Mesenchymal stem cell (in vitro differentiated cells and primary cell): Measurements from ENCODE around the gene TAGLN3.
A peak's percentile ranks its signal among the peaks of the same experiment; 100 is the strongest.

Source experiments
- DNase-seq: peaks from one replicate; pipeline ENCODE4 v3.0.0-alpha.2; 2013
- H2AFZ ChIP-seq: one replicate; pipeline ENCODE4 v1.6.1; 2013; ENCODE audit warnings: low read depth, mild to moderate bottlenecking, control low read depth, inconsistent platforms, low read length, moderate library complexity
- H2AK5ac ChIP-seq: 2 replicates; pipeline ENCODE4 v1.6.1; 2013; ENCODE audit warnings: low read length, moderate library complexity, mild to moderate bottlenecking, inconsistent platforms; ENCODE audit not compliant: severe bottlenecking
- H2BK120ac ChIP-seq: one replicate; pipeline ENCODE4 v1.6.1; 2013; ENCODE audit warnings: low read depth, mild to moderate bottlenecking, inconsistent platforms, low read length, moderate library complexity
- H2BK12ac ChIP-seq, 2 experiments: one replicate each; pipeline ENCODE4 v1.6.1; 2013; ENCODE audit warnings: inconsistent platforms in 2 of 2, low read length in 2 of 2, mild to moderate bottlenecking in 2 of 2, moderate library complexity in 2 of 2, control low read depth in 1 of 2
- H2BK15ac ChIP-seq: one replicate; pipeline ENCODE4 v1.6.1; 2013; ENCODE audit warnings: mild to moderate bottlenecking, low read depth, inconsistent platforms; ENCODE audit not compliant: poor library complexity, severe bottlenecking
- H2BK5ac ChIP-seq: 2 replicates; pipeline ENCODE4 v1.6.1; 2013; ENCODE audit warnings: low read depth, mild to moderate bottlenecking, low read length, control low read depth, inconsistent platforms; ENCODE audit not compliant: poor library complexity, severe bottlenecking
- H3K14ac ChIP-seq, 2 experiments: one replicate each; pipeline ENCODE4 v1.6.1; 2013; ENCODE audit warnings: inconsistent platforms in 2 of 2, low read length in 2 of 2, control low read depth in 1 of 2, mild to moderate bottlenecking in 1 of 2, moderate library complexity in 1 of 2
- H3K18ac ChIP-seq, 2 experiments: one replicate each; pipeline ENCODE4 v1.6.1; 2013; ENCODE audit warnings: inconsistent platforms in 2 of 2, low read length in 2 of 2, control low read depth in 1 of 2, low read depth in 1 of 2, mild to moderate bottlenecking in 1 of 2
- H3K23ac ChIP-seq, 2 experiments: one replicate each; pipeline ENCODE4 v1.6.1; 2013; ENCODE audit warnings: inconsistent platforms in 2 of 2, low read length in 2 of 2, mild to moderate bottlenecking in 2 of 2, moderate library complexity in 2 of 2, control low read depth in 1 of 2
- H3K27ac ChIP-seq: 2 replicates; pipeline ENCODE4 v1.5.1; 2013; ENCODE audit warnings: mild to moderate bottlenecking, moderate library complexity, low read length, control low read depth, inconsistent platforms; ENCODE audit not compliant: poor library complexity, severe bottlenecking
- H3K27me3 ChIP-seq, 2 experiments: 2 replicates each; pipeline versions ENCODE4 v1.6.1 to v1.7.0; 2013; ENCODE audit warnings: low read length in 2 of 2, mild to moderate bottlenecking in 2 of 2, moderate library complexity in 2 of 2, control low read depth in 1 of 2, inconsistent platforms in 1 of 2; ENCODE audit not compliant: control insufficient read depth in 1 of 2, insufficient read depth in 1 of 2
- H3K36me3 ChIP-seq, 2 experiments: 2 replicates each; pipeline versions ENCODE4 v1.6.1 to v1.7.0; 2013; ENCODE audit warnings: low read length in 2 of 2, control low read depth in 1 of 2, inconsistent platforms in 1 of 2, low read depth in 1 of 2, mild to moderate bottlenecking in 1 of 2; ENCODE audit not compliant: insufficient read depth in 2 of 2, control insufficient read depth in 1 of 2
- H3K4ac ChIP-seq, 2 experiments: one replicate each; pipeline ENCODE4 v1.6.1; 2013; ENCODE audit warnings: inconsistent platforms in 2 of 2, low read length in 2 of 2, mild to moderate bottlenecking in 2 of 2, moderate library complexity in 2 of 2, control low read depth in 1 of 2, low read depth in 1 of 2
- H3K4me1 ChIP-seq: 2 replicates; pipeline ENCODE4 v1.6.1; 2013; ENCODE audit warnings: low read depth, low read length, control low read depth; ENCODE audit not compliant: control insufficient read depth, insufficient read depth
- H3K4me2 ChIP-seq: 2 replicates; pipeline ENCODE4 v1.6.1; 2013; ENCODE audit warnings: low read length, mild to moderate bottlenecking, inconsistent platforms; ENCODE audit not compliant: poor library complexity, severe bottlenecking
- H3K4me3 ChIP-seq, 2 experiments: 2 replicates each; pipeline versions ENCODE4 v1.5.1 to v1.7.0; 2013; ENCODE audit warnings: low read length in 2 of 2, mild to moderate bottlenecking in 2 of 2, control low read depth in 1 of 2, low read depth in 1 of 2; ENCODE audit not compliant: insufficient read depth in 1 of 2
- H3K79me1 ChIP-seq: replicated peaks from 2 replicates; pipeline ENCODE4 v1.6.1; 2013; ENCODE audit warnings: mild to moderate bottlenecking, control low read depth, low read length, inconsistent platforms; ENCODE audit not compliant: poor library complexity, severe bottlenecking
- H3K9ac ChIP-seq: 2 replicates; pipeline ENCODE4 v1.7.0; 2013; ENCODE audit warnings: mild to moderate bottlenecking, low read length, moderate library complexity
- H3K9me3 ChIP-seq: 2 replicates; pipeline ENCODE4 v1.7.0; 2013; ENCODE audit warnings: mild to moderate bottlenecking, low read length; ENCODE audit not compliant: control insufficient read depth
- H4K8ac ChIP-seq: one replicate; pipeline ENCODE4 v1.6.1; 2013; ENCODE audit warnings: inconsistent platforms, mild to moderate bottlenecking, low read length, moderate library complexity
- H4K91ac ChIP-seq: one replicate; pipeline ENCODE4 v1.6.1; 2013; ENCODE audit warnings: mild to moderate bottlenecking, low read length, inconsistent platforms
- WGBS: methylation state at CpG from one replicate; pipeline ENCODE4 v1.1.7; 2013; ENCODE audit warnings: mixed read lengths; 5-methylcytosine and 5-hydroxymethylcytosine counted together

TAGLN3 gene

GRCh38 chr3:112038863-112039262 lies 40.1 kb downstream of the TAGLN3 start:
- Histone ChIP-seq H3K4me1 (peaks cover 1% of the 10 kb centered on the region), H3K14ac (no peak overlapping the region), H3K27me3 (no peaks in the 10 kb centered on the region), H3K4ac (no peak overlapping the region), H3K23ac (no peak overlapping the region), H3K18ac (no peak overlapping the region), H2AK5ac (no peak overlapping the region), H4K91ac (no peak overlapping the region), H3K9me3 (no peaks in the 10 kb centered on the region), H3K4me2 (no peak overlapping the region), H4K8ac (no peak overlapping the region), H2BK12ac (no peak overlapping the region), H2BK120ac (no peak overlapping the region), H2BK15ac (no peak overlapping the region), H3K27ac (peak overlapping the region; percentile 16), H3K4me3 (no peak overlapping the region), H3K79me1 (no peaks in the 10 kb centered on the region), H3K36me3 (no peaks in the 10 kb centered on the region), H2BK5ac (peak overlapping the region; percentile 58), H3K9ac (no peak overlapping the region), H2AFZ (no peak overlapping the region)
- DNase-seq, result no peak
- 78% methylated on average over 2 of the region's 3 CpGs for WGBS

- no peaks in the 10 kb centered on the region for H3K9me3 ChIP-seq
- no peak overlapping the region for H3K4me2 ChIP-seq
- no peak overlapping the region for H2AFZ ChIP-seq
- no peak overlapping the region for H3K4ac ChIP-seq
- H4K8ac ChIP-seq, result no peak overlapping the region
- H3K4me3 ChIP-seq, result no peak overlapping the region
- no peak overlapping the region for H2BK12ac ChIP-seq
- no peaks in the 10 kb centered on the region for H3K36me3 ChIP-seq
- no peak overlapping the region for H3K14ac ChIP-seq
- no peak overlapping the region for H3K18ac ChIP-seq
- H3K9ac ChIP-seq, result no peak overlapping the region
- H3K27me3 ChIP-seq, result no peaks in the 10 kb centered on the region
- no peak overlapping the region for H3K27ac ChIP-seq
- no peak overlapping the region for H2AK5ac ChIP-seq
- H3K79me1 ChIP-seq, result no peaks in the 10 kb centered on the region
- H3K4me1 ChIP-seq, result peaks cover 1% of the 10 kb centered on the region
- H2BK5ac ChIP-seq, result no peak overlapping the region
- no peak overlapping the region for H4K91ac ChIP-seq
- H2BK120ac ChIP-seq, result no peak overlapping the region
- no peak overlapping the region for H2BK15ac ChIP-seq
- no peak for DNase-seq
- no peak overlapping the region for H3K23ac ChIP-seq
Measured at GRCh38 chr3:112041321-112041720, 42.6 kb downstream of the TAGLN3 start.

- Histone ChIP-seq H3K4me1 (peaks cover 3% of the 10 kb centered on the region), H3K27me3 (no peaks in the 10 kb centered on the region), H2BK5ac (no peak overlapping the region), H3K36me3 (no peaks in the 10 kb centered on the region), H2BK15ac (no peak overlapping the region), H4K8ac (no peak overlapping the region), H3K4me3 (no peak overlapping the region), H3K9ac (no peak overlapping the region), H3K18ac (peak overlapping the region in 1 of 2 experiments; percentile 57), H3K4me2 (no peak overlapping the region), H3K27ac (no peak overlapping the region), H2BK12ac (no peak overlapping the region), H2AFZ (no peak overlapping the region), H3K79me1 (no peaks in the 10 kb centered on the region), H3K14ac (no peak overlapping the region), H2AK5ac (peak overlapping the region; percentile 93), H3K4ac (peak overlapping the region in 1 of 2 experiments; percentile 58), H4K91ac (no peak overlapping the region), H3K9me3 (no peaks in the 10 kb centered on the region), H2BK120ac (no peak overlapping the region), H3K23ac (no peak overlapping the region)
- no peak for DNase-seq
- WGBS, result 94% methylated on average over 4 of the region's 6 CpGs
Measured at GRCh38 chr3:112042842-112043280, 44.1 kb downstream of the TAGLN3 start.

GRCh38 chr3:112043621-112044201 lies 45.0 kb downstream of the TAGLN3 start:
- no peak overlapping the region for H3K14ac ChIP-seq
- 6% methylated on average over 7 of the region's 7 CpGs for WGBS

More at GRCh38 chr3:112043621-112044201, 45.0 kb downstream of the TAGLN3 start:
- no peak overlapping the region for H2BK15ac ChIP-seq
- peak overlapping the region; percentile 21 for H3K4me2 ChIP-seq
- peak overlapping the region; percentile 78 for H3K9ac ChIP-seq
- peak overlapping the region in 1 of 2 experiments; percentile 60 for H3K4me3 ChIP-seq
- H2AK5ac ChIP-seq, result no peak overlapping the region
- H3K4me1 ChIP-seq, result peaks cover 3% of the 10 kb centered on the region
- H3K23ac ChIP-seq, result no peak overlapping the region
- H2BK12ac ChIP-seq, result no peak overlapping the region
- no peaks in the 10 kb centered on the region for H3K36me3 ChIP-seq
- no peak overlapping the region for H3K18ac ChIP-seq
- DNase-seq, result peak; percentile 75
- H3K27ac ChIP-seq, result no peak overlapping the region
- H2BK5ac ChIP-seq, result no peak overlapping the region
- no peak overlapping the region for H4K8ac ChIP-seq
- H3K4ac ChIP-seq, result no peak overlapping the region
- no peaks in the 10 kb centered on the region for H3K79me1 ChIP-seq
- no peak overlapping the region for H4K91ac ChIP-seq
- H3K27me3 ChIP-seq, result no peaks in the 10 kb centered on the region
- H3K9me3 ChIP-seq, result no peaks in the 10 kb centered on the region
- no peak overlapping the region for H2BK120ac ChIP-seq
- H2AFZ ChIP-seq, result no peak overlapping the region
